IMR-90 (cell line): ENCODE data around the gene PILRA. TPM values are rescaled to one million over a fixed set of nuclear protein-coding genes. Genes with fewer than 3 reads are reported as not detected.

Experiments used
- ATAC-seq: fragments of 200-7000 bp; cut with Tn5 transposase; 2 replicates; pipeline ENCODE4 v1.9.1; 2020; ENCODE audit warnings: low read depth, mild to moderate bottlenecking, moderate library complexity
- BruUV-seq: library from RNA; stranded (reverse); fragments of 400-500 nt; replicated peaks from 2 replicates; lab custom pipeline; 2021; lab: Mats Ljungman, UMichigan
- CTCF ChIA-PET: fragments of 300-600 bp; formaldehyde crosslinking; extraction: SDS; loops from one replicate; lab custom pipeline; 2021; ENCODE audit warnings: antibody characterized with exemption; lab: Yijun Ruan, JAX
- POLR2A ChIA-PET: fragments of 300-600 bp; sonication (Branson Sonifier 250); formaldehyde crosslinking; loops from one replicate; lab custom pipeline; 2022; ENCODE audit warnings: antibody characterized with exemption; ENCODE audit not compliant: unreplicated experiment; lab: Charles Lee
- DNase-seq: peaks from one replicate; pipeline ENCODE4 v3.0.0; 2013
- H2AFZ ChIP-seq: replicated peaks from 2 replicates; pipeline ENCODE3; 2013; ENCODE audit warnings: low read length, mild to moderate bottlenecking; ENCODE audit not compliant: poor library complexity
- H2AK5ac ChIP-seq: 2 replicates; pipeline ENCODE4 v1.6.1; 2013; ENCODE audit warnings: low read depth, low read length, inconsistent platforms
- H2AK9ac ChIP-seq: replicated peaks from 2 replicates; pipeline ENCODE3; 2013; ENCODE audit warnings: mild to moderate bottlenecking, low read depth, low read length, moderate library complexity; ENCODE audit not compliant: poor library complexity
- H2BK120ac ChIP-seq: 2 replicates; pipeline ENCODE4 v1.6.1; 2013; ENCODE audit warnings: low read depth, low read length, inconsistent platforms
- H2BK15ac ChIP-seq: 3 replicates; pipeline ENCODE4 v1.6.1; 2013; ENCODE audit warnings: low read depth, low read length, inconsistent platforms
- H2BK20ac ChIP-seq: 2 replicates; pipeline ENCODE4 v1.6.1; 2013; ENCODE audit warnings: low read depth, mild to moderate bottlenecking, inconsistent platforms, low read length, moderate library complexity
- H2BK5ac ChIP-seq: 2 replicates; pipeline ENCODE4 v1.6.1; 2013; ENCODE audit warnings: mild to moderate bottlenecking, low read depth, low read length, inconsistent platforms; ENCODE audit not compliant: poor library complexity, severe bottlenecking
- H3K14ac ChIP-seq: replicated peaks from 2 replicates; pipeline ENCODE4 v1.6.1; 2013; ENCODE audit warnings: low read depth, low read length, inconsistent platforms
- H3K18ac ChIP-seq: 2 replicates; pipeline ENCODE4 v1.6.1; 2013; ENCODE audit warnings: low read depth, low read length, control low read depth
- H3K23ac ChIP-seq: 2 replicates; pipeline ENCODE4 v1.6.1; 2013; ENCODE audit warnings: low read depth, low read length, inconsistent platforms
- H3K27ac ChIP-seq: 2 replicates; pipeline ENCODE4 v1.5.1; 2013; ENCODE audit warnings: mild to moderate bottlenecking, control low read depth, low read length; ENCODE audit not compliant: insufficient read depth
- H3K27me3 ChIP-seq: 2 replicates; pipeline ENCODE4 v1.6.1; 2013; ENCODE audit warnings: low read length; ENCODE audit not compliant: control insufficient read depth, insufficient read depth
- H3K36me3 ChIP-seq: 2 replicates; pipeline ENCODE4 v1.6.1; 2013; ENCODE audit warnings: low read length, mixed read lengths; ENCODE audit not compliant: control insufficient read depth, insufficient read depth
- H3K4ac ChIP-seq: 2 replicates; pipeline ENCODE4 v1.6.1; 2013; ENCODE audit warnings: low read depth, low read length, inconsistent platforms
- H3K4me1 ChIP-seq: 2 replicates; pipeline ENCODE4 v1.6.1; 2013; ENCODE audit warnings: low read length, mixed read lengths; ENCODE audit not compliant: control insufficient read depth, insufficient read depth
- H3K4me2 ChIP-seq: 2 replicates; pipeline ENCODE4 v1.6.1; 2013; ENCODE audit warnings: low read depth, mild to moderate bottlenecking, control low read depth, low read length, moderate library complexity
- H3K4me3 ChIP-seq: 2 replicates; pipeline ENCODE4 v1.5.1; 2013; ENCODE audit warnings: low read depth, mild to moderate bottlenecking, control low read depth, low read length, moderate library complexity; ENCODE audit not compliant: insufficient read depth
- H3K56ac ChIP-seq: 2 replicates; pipeline ENCODE4 v1.6.1; 2013; ENCODE audit warnings: low read length, inconsistent platforms; ENCODE audit not compliant: insufficient read depth; ENCODE audit errors: extremely low read depth
- H3K79me1 ChIP-seq, 2 experiments: 2 replicates each; pipeline ENCODE4 v1.6.1; 2013; ENCODE audit warnings: low read length in 2 of 2, inconsistent platforms in 1 of 2, low read depth in 1 of 2
- H3K9ac ChIP-seq: 2 replicates; pipeline ENCODE4 v1.6.1; 2013; ENCODE audit warnings: low read depth, low read length, control low read depth
- H3K9me1 ChIP-seq: 2 replicates; pipeline ENCODE4 v1.6.1; 2013; ENCODE audit warnings: low read length, inconsistent platforms; ENCODE audit not compliant: insufficient read depth
- H3K9me3 ChIP-seq: 2 replicates; pipeline ENCODE4 v1.6.1; 2013; ENCODE audit warnings: low read length; ENCODE audit not compliant: control insufficient read depth, insufficient read depth
- H4K20me1 ChIP-seq: 2 replicates; pipeline ENCODE4 v1.6.1; 2013; ENCODE audit warnings: low read length, inconsistent platforms; ENCODE audit not compliant: insufficient read depth
- H4K5ac ChIP-seq: 2 replicates; pipeline ENCODE4 v1.6.1; 2013; ENCODE audit warnings: mild to moderate bottlenecking, low read depth, low read length, control low read depth
- H4K8ac ChIP-seq, 2 experiments: 2 replicates each; pipeline ENCODE4 v1.6.1; 2013; ENCODE audit warnings: low read depth in 2 of 2, low read length in 2 of 2, control low read depth in 1 of 2, inconsistent platforms in 1 of 2
- H4K91ac ChIP-seq: 2 replicates; pipeline ENCODE4 v1.6.1; 2013; ENCODE audit warnings: low read depth, low read length, inconsistent platforms; ENCODE audit not compliant: insufficient read depth
- FOS ChIP-seq: fragments of 150-350 bp; IDR thresholded peaks from 2 replicates; pipeline ENCODE4 v1.6.1; 2016; ENCODE audit warnings: low read depth, low read length
- MAFK ChIP-seq: IDR thresholded peaks from 2 replicates; pipeline ENCODE4 v1.6.1; 2012; ENCODE audit warnings: low read depth, low read length, improper control_type of control experiment
- MXI1 ChIP-seq: IDR thresholded peaks from 2 replicates; pipeline ENCODE4 v1.6.1; 2012; ENCODE audit warnings: low read depth, mild to moderate bottlenecking, low read length, moderate library complexity, borderline replicate concordance
- RAD21 ChIP-seq: IDR thresholded peaks from 2 replicates; pipeline ENCODE4 v1.6.1; 2012; ENCODE audit warnings: low read length, improper control_type of control experiment
- SMC3 ChIP-seq: fragments of 150-350 bp; IDR thresholded peaks from 2 replicates; pipeline ENCODE4 v1.6.1; 2016; ENCODE audit warnings: low read depth, mild to moderate bottlenecking, antibody characterized with exemption, low read length, moderate library complexity
- WGBS, 2 experiments: methylation state at CpG; one replicate each; pipeline versions ENCODE4 v1.1.5 to v1.1.7; 2013; ENCODE audit warnings: missing lambda C conversion rate in 2 of 2; ENCODE audit not compliant: insufficient read length in 1 of 2; ENCODE audit errors: extremely low coverage in 2 of 2; 5-methylcytosine and 5-hydroxymethylcytosine counted together
- dilution Hi-C: fragments of 300-500 bp; cut with HindIII; formaldehyde crosslinking; loops from one replicate; pipeline ENCODE4 v1.14.3; 2018; ENCODE audit warnings: low sequenced_read_pairs; ENCODE audit not compliant: unreplicated experiment
- in situ Hi-C: fragments of 300-500 bp; cut with MboI; formaldehyde crosslinking; loops from 3 replicates; pipeline ENCODE4 v1.14.3; 2019; ENCODE audit warnings: low sequenced_read_pairs, inconsistent platforms, mixed read lengths
- intact Hi-C: fragments of 100-400 bp; cut with micrococcal nuclease; formaldehyde crosslinking; loops from 2 replicates; pipeline ENCODE4 v1.10.0; 2022
- polyA plus RNA-seq, 3 experiments: library from polyadenylated mRNA; depleted of rRNA; stranded (reverse); fragments of >200 nt; gene quantifications; 2 replicates each; pipeline ENCODE4 v1.2.3, GENCODE V29; 2012; ENCODE audit warnings: low replicate concordance in 1 of 3
- total RNA-seq: library from RNA; depleted of rRNA; stranded (reverse); fragments of >200 nt; gene quantifications from 2 replicates; pipeline ENCODE4 v1.2.3, GENCODE V29; 2012
- TF ChIP-seq, protein P1 (sequence below): conservative IDR thresholded peaks from 2 replicates; pipeline ENCODE4 v1.5.1; 2012; ENCODE audit warnings: mild to moderate bottlenecking, low read depth, low read length, improper control_type of control experiment
- TF ChIP-seq, protein P2 (sequence below): fragments of 150-350 bp; IDR thresholded peaks from 2 replicates; pipeline ENCODE4 v1.6.1; 2016; ENCODE audit warnings: low read depth, mild to moderate bottlenecking, low read length, moderate library complexity, borderline replicate concordance

PILRA gene
- total and polyA plus RNA-seq, 2 of the 4 experiments (the other 2 are of a cell fraction), result 0.56 TPM; not detected in 1

DNA sequence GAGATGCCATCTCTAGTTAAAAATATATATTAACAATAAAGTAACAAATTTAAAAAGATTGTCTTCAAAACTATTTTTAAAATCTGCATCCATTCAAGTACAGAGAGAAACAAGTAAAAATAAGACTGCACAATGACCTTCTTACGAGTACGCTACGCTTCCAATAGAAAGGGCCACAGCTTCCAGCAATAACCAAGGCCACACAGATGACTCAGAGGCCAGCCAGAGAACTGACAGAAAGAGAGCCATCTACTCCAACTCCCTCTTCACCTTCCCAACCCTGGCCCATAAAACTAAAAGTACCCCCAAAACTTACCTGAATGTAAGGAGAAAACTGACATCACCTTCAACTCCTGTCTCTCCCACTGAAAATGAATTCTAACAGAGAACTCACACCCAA lies 26.8 kb downstream of the PILRA start:
- H3K9me1 ChIP-seq, result no peaks in the 10 kb centered on the region; the same call in 1 of the 2 replicates
- no peaks in the 10 kb centered on the region for H3K9me3 ChIP-seq
- H3K23ac ChIP-seq, result no peak overlapping the region
- no peak overlapping the region for H2AFZ ChIP-seq
- no peak overlapping the region for H2BK15ac ChIP-seq
- H3K36me3 ChIP-seq, result no peaks in the 10 kb centered on the region
- no peak overlapping the region for H3K27ac ChIP-seq
- H3K9ac ChIP-seq, result no peak overlapping the region
- no peak for ATAC-seq
- DNase-seq, result no peak
- no peak overlapping the region for H4K91ac ChIP-seq
- no peak overlapping the region for H4K8ac ChIP-seq
- H2AK5ac ChIP-seq, result no peak overlapping the region
- H3K27me3 ChIP-seq, result peaks cover 54% of the 10 kb centered on the region
- no peak overlapping the region for H3K14ac ChIP-seq
- TF ChIP-seq MXI1 (no peak), MAFK (no peak), FOS (no peak), SMC3 (no peak), RAD21 (no peak)
- TF ChIP-seq, protein P1, sequence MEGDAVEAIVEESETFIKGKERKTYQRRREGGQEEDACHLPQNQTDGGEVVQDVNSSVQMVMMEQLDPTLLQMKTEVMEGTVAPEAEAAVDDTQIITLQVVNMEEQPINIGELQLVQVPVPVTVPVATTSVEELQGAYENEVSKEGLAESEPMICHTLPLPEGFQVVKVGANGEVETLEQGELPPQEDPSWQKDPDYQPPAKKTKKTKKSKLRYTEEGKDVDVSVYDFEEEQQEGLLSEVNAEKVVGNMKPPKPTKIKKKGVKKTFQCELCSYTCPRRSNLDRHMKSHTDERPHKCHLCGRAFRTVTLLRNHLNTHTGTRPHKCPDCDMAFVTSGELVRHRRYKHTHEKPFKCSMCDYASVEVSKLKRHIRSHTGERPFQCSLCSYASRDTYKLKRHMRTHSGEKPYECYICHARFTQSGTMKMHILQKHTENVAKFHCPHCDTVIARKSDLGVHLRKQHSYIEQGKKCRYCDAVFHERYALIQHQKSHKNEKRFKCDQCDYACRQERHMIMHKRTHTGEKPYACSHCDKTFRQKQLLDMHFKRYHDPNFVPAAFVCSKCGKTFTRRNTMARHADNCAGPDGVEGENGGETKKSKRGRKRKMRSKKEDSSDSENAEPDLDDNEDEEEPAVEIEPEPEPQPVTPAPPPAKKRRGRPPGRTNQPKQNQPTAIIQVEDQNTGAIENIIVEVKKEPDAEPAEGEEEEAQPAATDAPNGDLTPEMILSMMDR, result no peak
- TF ChIP-seq, protein P2, sequence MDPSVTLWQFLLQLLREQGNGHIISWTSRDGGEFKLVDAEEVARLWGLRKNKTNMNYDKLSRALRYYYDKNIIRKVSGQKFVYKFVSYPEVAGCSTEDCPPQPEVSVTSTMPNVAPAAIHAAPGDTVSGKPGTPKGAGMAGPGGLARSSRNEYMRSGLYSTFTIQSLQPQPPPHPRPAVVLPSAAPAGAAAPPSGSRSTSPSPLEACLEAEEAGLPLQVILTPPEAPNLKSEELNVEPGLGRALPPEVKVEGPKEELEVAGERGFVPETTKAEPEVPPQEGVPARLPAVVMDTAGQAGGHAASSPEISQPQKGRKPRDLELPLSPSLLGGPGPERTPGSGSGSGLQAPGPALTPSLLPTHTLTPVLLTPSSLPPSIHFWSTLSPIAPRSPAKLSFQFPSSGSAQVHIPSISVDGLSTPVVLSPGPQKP, result no peak
- intact Hi-C loops, result no loop called here
- H3K4me1 ChIP-seq, result no peaks in the 10 kb centered on the region
- no peak overlapping the region for H2BK120ac ChIP-seq
- no peak overlapping the region for H4K5ac ChIP-seq
- ChIA-PET POLR2A (no interaction called here), CTCF (interaction anchor here (0.6 kb wide), 1 partner anchor 18 kb away, joined by 3 read pairs; no protein-coding TSS in a partner anchor)
- in situ Hi-C loops, result no loop called here
- no peak overlapping the region for H3K4me2 ChIP-seq
- dilution Hi-C loops, result no loop called here
- H3K79me1 ChIP-seq, result no peaks in the 10 kb centered on the region
- H2AK9ac ChIP-seq, result no peak overlapping the region
- no TSS peak for BruUV-seq
- no peak overlapping the region for H3K4me3 ChIP-seq
- no peak overlapping the region for H3K56ac ChIP-seq
- WGBS, 2 experiments, result no CpG with 5 or more reads among the region's 3 CpGs
- H4K20me1 ChIP-seq, result no peaks in the 10 kb centered on the region
- H3K18ac ChIP-seq, result no peak overlapping the region
- no peak overlapping the region for H2BK20ac ChIP-seq
- H3K4ac ChIP-seq, result no peak overlapping the region
- H2BK5ac ChIP-seq, result no peak overlapping the region
